ENCODE results near the gene GPRIN2.
"Not testable (repeated sequence)": the region's sequence is repeated elsewhere in the genome, so short reads cannot be mapped to it uniquely, and the experiment has no call there.

GPRIN2 gene

GRCh38 chr10:46589589-46589988 is 33.1 kb upstream of the GPRIN2 start:
- not testable (repeated sequence) for H3K4me2 ChIP-seq (ENCODE audit: low read length); H3K27me3 ChIP-seq (ENCODE audit: control insufficient read depth, low read length); H3K9me2 ChIP-seq (replicated peaks; ENCODE audit: control insufficient read depth, low read length)

GRCh38 chr10:46588221-46588620 is 31.8 kb upstream of the GPRIN2 start:
- H3K9me3 ChIP-seq (ENCODE audit: control insufficient read depth, insufficient read depth, low read length); H3K4me1 ChIP-seq (ENCODE audit: control insufficient read depth, low read length); H3K27ac ChIP-seq (ENCODE audit: low read depth, low read length); H3K79me2 ChIP-seq (ENCODE audit: control insufficient read depth, low read length); H3K9me2 ChIP-seq (replicated peaks; ENCODE audit: control insufficient read depth, low read length); H4K20me1 ChIP-seq (ENCODE audit: control insufficient read depth, insufficient read depth, low read depth, low read length); H3K27me3 ChIP-seq (ENCODE audit: control insufficient read depth, low read length); H3K4me2 ChIP-seq (ENCODE audit: low read length); H3K36me3 ChIP-seq (ENCODE audit: control insufficient read depth, low read length); H3K4me3 ChIP-seq (ENCODE audit: low read length); H3F3A ChIP-seq (ENCODE audit: control insufficient read depth, insufficient read depth): not testable (repeated sequence)

More at GRCh38 chr10:46589589-46589988, 33.1 kb upstream of the GPRIN2 start:
- not testable (repeated sequence) for H4K20me1 ChIP-seq (ENCODE audit: control insufficient read depth, insufficient read depth, low read depth, low read length); H3K36me3 ChIP-seq (ENCODE audit: control insufficient read depth, low read length); H3K4me1 ChIP-seq (ENCODE audit: control insufficient read depth, low read length); H3K79me2 ChIP-seq (ENCODE audit: control insufficient read depth, low read length); H3K9me3 ChIP-seq (ENCODE audit: control insufficient read depth, insufficient read depth, low read length); H3F3A ChIP-seq (ENCODE audit: control insufficient read depth, insufficient read depth); H3K27ac ChIP-seq (ENCODE audit: low read depth, low read length); H3K4me3 ChIP-seq (ENCODE audit: low read length)

GRCh38 chr10:46587546-46587945 is 31.1 kb upstream of the GPRIN2 start:
- not testable (repeated sequence) for H3K27ac ChIP-seq (ENCODE audit: low read depth, low read length); H3K4me3 ChIP-seq (ENCODE audit: low read length); H3K4me2 ChIP-seq (ENCODE audit: low read length); H3K79me2 ChIP-seq (ENCODE audit: control insufficient read depth, low read length); H3K9me3 ChIP-seq (ENCODE audit: control insufficient read depth, insufficient read depth, low read length); H3K27me3 ChIP-seq (ENCODE audit: control insufficient read depth, low read length); H3K9me2 ChIP-seq (replicated peaks; ENCODE audit: control insufficient read depth, low read length); H3K4me1 ChIP-seq (ENCODE audit: control insufficient read depth, low read length); H3K36me3 ChIP-seq (ENCODE audit: control insufficient read depth, low read length); H4K20me1 ChIP-seq (ENCODE audit: control insufficient read depth, insufficient read depth, low read depth, low read length); H3F3A ChIP-seq (ENCODE audit: control insufficient read depth, insufficient read depth)

GRCh38 chr10:46585246-46585645 is 28.8 kb upstream of the GPRIN2 start:
- H3K9me2 ChIP-seq (replicated peaks; ENCODE audit: control insufficient read depth, low read length); H3K4me2 ChIP-seq (ENCODE audit: low read length); H3K4me1 ChIP-seq (ENCODE audit: control insufficient read depth, low read length); H3K4me3 ChIP-seq (ENCODE audit: low read length); H4K20me1 ChIP-seq (ENCODE audit: control insufficient read depth, insufficient read depth, low read depth, low read length); H3K36me3 ChIP-seq (ENCODE audit: control insufficient read depth, low read length); H3K9me3 ChIP-seq (ENCODE audit: control insufficient read depth, insufficient read depth, low read length); H3F3A ChIP-seq (ENCODE audit: control insufficient read depth, insufficient read depth); H3K79me2 ChIP-seq (ENCODE audit: control insufficient read depth, low read length); H3K27me3 ChIP-seq (ENCODE audit: control insufficient read depth, low read length); H3K27ac ChIP-seq (ENCODE audit: low read depth, low read length): not testable (repeated sequence)

- H3K4me1 ChIP-seq (ENCODE audit: control insufficient read depth, low read length); H3K9me3 ChIP-seq (ENCODE audit: control insufficient read depth, insufficient read depth, low read length); H3K79me2 ChIP-seq (ENCODE audit: control insufficient read depth, low read length); H3K4me2 ChIP-seq (ENCODE audit: low read length); H3K27me3 ChIP-seq (ENCODE audit: control insufficient read depth, low read length); H3K36me3 ChIP-seq (ENCODE audit: control insufficient read depth, low read length); H4K20me1 ChIP-seq (ENCODE audit: control insufficient read depth, insufficient read depth, low read depth, low read length); H3K4me3 ChIP-seq (ENCODE audit: low read length); H3K9me2 ChIP-seq (replicated peaks; ENCODE audit: control insufficient read depth, low read length); H3K27ac ChIP-seq (ENCODE audit: low read depth, low read length); H3F3A ChIP-seq (ENCODE audit: control insufficient read depth, insufficient read depth): not testable (repeated sequence)
These were observed 27.7 kb upstream of the GPRIN2 start for GRCh38 chr10:46584196-46584595.

- H3K4me3 ChIP-seq (ENCODE audit: low read length); H3K4me1 ChIP-seq (ENCODE audit: control insufficient read depth, low read length); H3K9me3 ChIP-seq (ENCODE audit: control insufficient read depth, insufficient read depth, low read length); H3K79me2 ChIP-seq (ENCODE audit: control insufficient read depth, low read length); H3K27ac ChIP-seq (ENCODE audit: low read depth, low read length); H3K9me2 ChIP-seq (replicated peaks; ENCODE audit: control insufficient read depth, low read length); H4K20me1 ChIP-seq (ENCODE audit: control insufficient read depth, insufficient read depth, low read depth, low read length); H3K4me2 ChIP-seq (ENCODE audit: low read length); H3F3A ChIP-seq (ENCODE audit: control insufficient read depth, insufficient read depth); H3K27me3 ChIP-seq (ENCODE audit: control insufficient read depth, low read length); H3K36me3 ChIP-seq (ENCODE audit: control insufficient read depth, low read length): not testable (repeated sequence)
These were observed 26.1 kb upstream of the GPRIN2 start for GRCh38 chr10:46582568-46582967.

GRCh38 chr10:46581997-46582396 is 25.5 kb upstream of the GPRIN2 start:
- not testable (repeated sequence) for H3K4me1 ChIP-seq (ENCODE audit: control insufficient read depth, low read length); H3K27ac ChIP-seq (ENCODE audit: low read depth, low read length); H3K4me2 ChIP-seq (ENCODE audit: low read length); H3K79me2 ChIP-seq (ENCODE audit: control insufficient read depth, low read length); H3F3A ChIP-seq (ENCODE audit: control insufficient read depth, insufficient read depth); H3K9me2 ChIP-seq (replicated peaks; ENCODE audit: control insufficient read depth, low read length); H4K20me1 ChIP-seq (ENCODE audit: control insufficient read depth, insufficient read depth, low read depth, low read length); H3K27me3 ChIP-seq (ENCODE audit: control insufficient read depth, low read length); H3K36me3 ChIP-seq (ENCODE audit: control insufficient read depth, low read length); H3K4me3 ChIP-seq (ENCODE audit: low read length); H3K9me3 ChIP-seq (ENCODE audit: control insufficient read depth, insufficient read depth, low read length)

GRCh38 chr10:46579378-46579777 is 22.9 kb upstream of the GPRIN2 start:
- H3K27ac ChIP-seq (ENCODE audit: low read depth, low read length); H3K79me2 ChIP-seq (ENCODE audit: control insufficient read depth, low read length); H4K20me1 ChIP-seq (ENCODE audit: control insufficient read depth, insufficient read depth, low read depth, low read length); H3K4me3 ChIP-seq (ENCODE audit: low read length); H3K9me3 ChIP-seq (ENCODE audit: control insufficient read depth, insufficient read depth, low read length); H3K4me1 ChIP-seq (ENCODE audit: control insufficient read depth, low read length); H3K27me3 ChIP-seq (ENCODE audit: control insufficient read depth, low read length); H3K36me3 ChIP-seq (ENCODE audit: control insufficient read depth, low read length); H3F3A ChIP-seq (ENCODE audit: control insufficient read depth, insufficient read depth); H3K4me2 ChIP-seq (ENCODE audit: low read length); H3K9me2 ChIP-seq (replicated peaks; ENCODE audit: control insufficient read depth, low read length): not testable (repeated sequence)

Measured in DOHH2 (cell line).